C4-2B (cell line): ENCODE results near the gene CDK13.

ENCODE experiments used
- CTCF ChIP-seq: fragments of 450-650 bp; conservative IDR thresholded peaks from 2 replicates; pipeline ENCODE4 v1.5.1; 2017; ENCODE audit warnings: mild to moderate bottlenecking
- ZFX ChIP-seq: fragments of 450-650 bp; IDR thresholded peaks from 2 replicates; pipeline ENCODE4 v1.6.1; 2017

DNA sequence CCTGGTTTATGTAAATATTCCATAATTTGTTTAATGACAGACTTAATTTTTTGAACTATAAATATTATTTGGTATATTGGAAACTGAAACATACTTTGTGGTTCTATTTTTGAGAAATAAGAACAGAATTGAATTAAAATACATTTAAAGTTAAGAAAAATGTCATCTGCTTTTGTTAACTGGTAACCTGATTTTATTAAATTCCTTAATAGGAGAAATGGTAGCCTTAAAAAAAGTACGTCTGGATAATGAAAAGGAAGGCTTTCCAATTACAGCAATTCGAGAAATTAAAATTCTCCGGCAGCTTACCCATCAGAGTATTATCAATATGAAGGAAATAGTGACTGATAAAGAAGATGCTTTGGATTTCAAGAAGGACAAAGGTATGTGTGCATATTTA lies 51.6 kb downstream of the CDK13 start:
- TF ChIP-seq CTCF (no peak), ZFX (no peak)
